ENCODE results near the gene EHMT1. TPM values are rescaled to one million over a fixed set of nuclear protein-coding genes. Genes with fewer than 3 reads are reported as not detected.

EHMT1 gene
- total and polyA plus RNA-seq, 10 of the 15 experiments (the other 5 are each of a cell fraction or from before 2014, with no cell fraction given) = 2.9 to 100 (median 48.1) TPM

GRCh38 chr9:137689745-137690529, 71.1 kb downstream of the EHMT1 start:
- ChIA-PET CTCF (interaction anchor here (0.9 to 1.7 kb wide), 4 partner anchors 9 to 18 kb away, joined by 3 to 5 read pairs (median 3); no protein-coding TSS in a partner anchor), SMC1A (ENCODE audit: uncharacterized antibody, unreplicated experiment) (no interaction called here), POLR2A (interaction anchor here (0.5 to 0.6 kb wide), 2 partner anchors 203 to 442 kb away, joined by 5 to 6 read pairs; no protein-coding TSS in a partner anchor), RAD21 (ENCODE audit: unreplicated experiment) (interaction anchor here (0.6 to 1.2 kb wide), 2 partner anchors 10 to 19 kb away, joined by 3 read pairs; no protein-coding TSS in a partner anchor)
- Histone ChIP-seq H4K20me1 (ENCODE audit: control insufficient read depth, insufficient read depth) (peaks cover 3% of the 10 kb centered on the region; the same call in 1 of the 2 replicates), H3K79me2 (ENCODE audit: control insufficient read depth, insufficient read depth, low read length) (peaks cover 52% of the 10 kb centered on the region), H3K4me3 (no peak overlapping the region), H3K27me3 (replicated peaks in 1 of 2; ENCODE audit: control insufficient read depth in 2 of 2, insufficient read depth in 2 of 2, low read length in 1 of 2) (no peaks in the 10 kb centered on the region), H3K4me2 (ENCODE audit: control insufficient read depth, insufficient read depth) (no peak overlapping the region), H3K27ac (ENCODE audit: control insufficient read depth, insufficient read depth) (no peak overlapping the region), H3K9me3 (replicated peaks; ENCODE audit: control insufficient read depth, insufficient read depth, low read length) (no peaks in the 10 kb centered on the region), H2AFZ (ENCODE audit: control insufficient read depth, low read depth, low read length) (no peak overlapping the region), H3K9ac (ENCODE audit: control insufficient read depth, insufficient read depth, low read length) (no peak overlapping the region), H3K36me3 (ENCODE audit: control insufficient read depth in 2 of 2, insufficient read depth in 2 of 2, low read length in 1 of 2) (no peaks in the 10 kb centered on the region; a peak in 1 of 4 replicates), H3K4me1 (ENCODE audit: control insufficient read depth, insufficient read depth, low read length) (peaks cover 7% of the 10 kb centered on the region)
- intact Hi-C loops (cut with micrococcal nuclease; ENCODE audit: unreplicated experiment) = no loop called here
- TF ChIP-seq SUPT20H (IDR thresholded peaks at IDR 0.05; ENCODE audit: borderline replicate concordance, control insufficient read depth, low read depth, low read length) (no peak), RAD21 (IDR thresholded peaks at IDR 0.05; ENCODE audit: insufficient read depth, low read depth, low read length) (no peak), SIX5 (IDR thresholded peaks at IDR 0.05; ENCODE audit: low read depth, low read length, severe bottlenecking) (no peak), ASH2L (IDR thresholded peaks at IDR 0.05; ENCODE audit: borderline replicate concordance, low read depth) (no peak), LARP7 (IDR thresholded peaks at IDR 0.05) (no peak), EP300 (IDR thresholded peaks at IDR 0.05; ENCODE audit: borderline replicate concordance in 1 of 2, control insufficient read depth in 1 of 2, low read depth in 2 of 2, low read length in 2 of 2) (no peak)
- BruUV-seq (replicated peaks) = no TSS peak
- DNase-seq (ENCODE audit: low read depth, low spot score) (no peak), ATAC-seq (no peak), FAIRE-seq (no peak)
- 99% methylated on average over 16 of the region's 16 CpGs for WGBS (ENCODE audit: insufficient coverage, insufficient replicate concordance, low lambda C conversion rate, missing lambda C conversion rate)
- in situ Hi-C loops (cut with MboI) = no loop called here

Measured in GM12878 (cell line).